Thyroid gland (tissue), 4 donors: Measurements from ENCODE around the gene ZIC4. TPM values are rescaled to one million over a fixed set of nuclear protein-coding genes. Genes with fewer than 3 reads are reported as not detected.

Experiments used
- DNase-seq, 2 donors: peaks; one replicate each; pipeline ENCODE4 v3.0.0-alpha.2; 2019
- H3K27ac ChIP-seq, 3 donors: fragments of 200-600 bp; sonication (generic); 1 replicate in 2 of 3; 2 replicates in 1 of 3; pipeline ENCODE4 v1.5.1; 2016 to 2019; ENCODE audit warnings: mild to moderate bottlenecking in 1 of 3, moderate library complexity in 1 of 3
- H3K27me3 ChIP-seq: fragments of 200-600 bp; sonication (generic); one replicate; pipeline ENCODE4 v1.5.1; 2019
- H3K36me3 ChIP-seq, 2 donors: fragments of 200-600 bp; sonication (generic); one replicate each; pipeline ENCODE4 v1.5.1; 2016 to 2019
- H3K4me1 ChIP-seq, 2 donors: fragments of 200-600 bp; sonication (generic); one replicate each; pipeline ENCODE4 v1.5.1; 2017 to 2019
- H3K4me3 ChIP-seq, 3 donors: fragments of 200-600 bp; sonication (generic); replicated peaks in 1 of 3; 1 replicate in 2 of 3; 2 replicates in 1 of 3; pipeline ENCODE4 v1.5.1; 2016; ENCODE audit warnings: mild to moderate bottlenecking in 1 of 3
- H3K9me3 ChIP-seq: fragments of 200-600 bp; sonication (generic); one replicate; pipeline ENCODE4 v1.5.1; 2017
- CTCF ChIP-seq, 6 experiments: fragments of 200-600 bp in 3 of 6; fragments of 450-650 bp in 3 of 6; sonication (generic) in 3 of 6; IDR thresholded peaks; one replicate each; pipeline ENCODE4 v1.5.1; 2016 to 2019; ENCODE audit warnings: antibody characterized with exemption in 6 of 6, mild to moderate bottlenecking in 2 of 6, inconsistent platforms in 1 of 6, moderate library complexity in 1 of 6
- POLR2A ChIP-seq, 2 donors: fragments of 450-650 bp; IDR thresholded peaks; one replicate each; pipeline ENCODE4 v1.6.1; 2017; ENCODE audit warnings: antibody characterized with exemption in 2 of 2, mild to moderate bottlenecking in 2 of 2, moderate library complexity in 1 of 2
- WGBS, 2 donors: methylation state at CpG; one replicate each; pipeline ENCODE4 v1.1.5; 2017; 5-methylcytosine and 5-hydroxymethylcytosine counted together
- intact Hi-C: fragments of 100-400 bp; cut with DNase I; formaldehyde crosslinking; loops from one replicate; pipeline ENCODE4 v1.15.1; 2023
- total RNA-seq, 4 donors: library from RNA; depleted of rRNA; stranded (reverse); fragments of >200 nt; gene quantifications; one replicate each; pipeline ENCODE4 v1.2.3, GENCODE V29; 2016

Gene ZIC4
- total RNA-seq, 4 donors from 2014 or later = not detected

- no peak for DNase-seq
- Histone ChIP-seq H3K36me3 (no peaks in the 10 kb centered on the region), H3K4me1 (no peaks in the 10 kb centered on the region), H3K27ac (no peak overlapping the region), H3K27me3 (peaks cover 29% of the 10 kb centered on the region), H3K4me3 (no peak overlapping the region), H3K9me3 (no peaks in the 10 kb centered on the region)
- WGBS, 2 donors = 8% methylated on average over 13 of the region's 13 CpGs
- TF ChIP-seq POLR2A (IDR thresholded peaks at IDR 0.05) = no peak
- TF ChIP-seq CTCF (IDR thresholded peaks at IDR 0.05) = no peak
- intact Hi-C loops = no loop called here
These were observed 37.1 kb downstream of the ZIC4 start for GRCh38 chr3:147369231-147369630.

GRCh38 chr3:147368561-147369221 is 37.7 kb downstream of the ZIC4 start:
- WGBS, 2 donors = 5% methylated on average over 16 of the region's 16 CpGs
- intact Hi-C loops = no loop called here
- H3K27ac ChIP-seq = no peak overlapping the region
- H3K36me3 ChIP-seq = no peaks in the 10 kb centered on the region
- no peak overlapping the region for H3K4me3 ChIP-seq
- peaks cover 29% of the 10 kb centered on the region for H3K27me3 ChIP-seq
- no peaks in the 10 kb centered on the region for H3K9me3 ChIP-seq
- H3K4me1 ChIP-seq = no peaks in the 10 kb centered on the region
- no peak for DNase-seq
- TF ChIP-seq CTCF (IDR thresholded peaks at IDR 0.05) (no peak), POLR2A (IDR thresholded peaks at IDR 0.05) (no peak)

GRCh38 chr3:147368151-147368550 is 38.2 kb downstream of the ZIC4 start:
- no peak for DNase-seq
- TF ChIP-seq POLR2A (IDR thresholded peaks at IDR 0.05) (no peak), CTCF (IDR thresholded peaks at IDR 0.05) (no peak)
- Histone ChIP-seq H3K27me3 (peaks cover 25% of the 10 kb centered on the region), H3K27ac (no peak overlapping the region), H3K4me3 (no peak overlapping the region), H3K9me3 (no peaks in the 10 kb centered on the region), H3K4me1 (no peaks in the 10 kb centered on the region), H3K36me3 (no peaks in the 10 kb centered on the region)
- intact Hi-C loops = no loop called here
- WGBS, 2 donors = 4 to 10% methylated on average over 2 of the region's 2 CpGs

- intact Hi-C loops = no loop called here
- TF ChIP-seq POLR2A (IDR thresholded peaks at IDR 0.05) (no peak), CTCF (IDR thresholded peaks at IDR 0.05) (no peak)
- Histone ChIP-seq H3K9me3 (no peaks in the 10 kb centered on the region), H3K4me3 (no peak overlapping the region), H3K27ac (no peak overlapping the region), H3K36me3 (no peaks in the 10 kb centered on the region), H3K27me3 (peaks cover 21% of the 10 kb centered on the region), H3K4me1 (no peaks in the 10 kb centered on the region)
- 3 to 13% methylated on average over 1 of the region's 1 CpG for WGBS, 2 donors
- no peak for DNase-seq
These were observed 38.7 kb downstream of the ZIC4 start for GRCh38 chr3:147367676-147368075.

- Histone ChIP-seq H3K4me3 (no peak overlapping the region), H3K9me3 (no peaks in the 10 kb centered on the region), H3K4me1 (no peaks in the 10 kb centered on the region), H3K27me3 (peaks cover 21% of the 10 kb centered on the region), H3K36me3 (no peaks in the 10 kb centered on the region), H3K27ac (no peak overlapping the region)
- 37 to 49% methylated on average over 6 of the region's 6 CpGs for WGBS, 2 donors
- DNase-seq = no peak
- intact Hi-C loops = no loop called here
- TF ChIP-seq CTCF (IDR thresholded peaks at IDR 0.05) (no peak), POLR2A (IDR thresholded peaks at IDR 0.05) (no peak)
These were observed 40.9 kb downstream of the ZIC4 start for GRCh38 chr3:147365196-147366115.
